BLaER1 (cell line): ENCODE data around the gene PBX1.

ENCODE experiments used
- H3K27ac ChIP-seq: shearing (Covaris generic); formaldehyde crosslinking; 2 replicates; pipeline ENCODE4 v1.8.1; 2022
- H3K27me3 ChIP-seq: shearing (Covaris generic); formaldehyde crosslinking; 2 replicates; pipeline ENCODE4 v1.8.1; 2022
- H3K36me3 ChIP-seq: shearing (Covaris generic); formaldehyde crosslinking; 2 replicates; pipeline ENCODE4 v1.8.1; 2022
- H3K4me1 ChIP-seq: shearing (Covaris generic); formaldehyde crosslinking; 2 replicates; pipeline ENCODE4 v1.8.1; 2022
- H3K4me2 ChIP-seq: shearing (Covaris generic); formaldehyde crosslinking; 2 replicates; pipeline ENCODE4 v1.8.1; 2022
- H3K4me3 ChIP-seq: shearing (Covaris generic); formaldehyde crosslinking; 2 replicates; pipeline ENCODE4 v1.8.1; 2022
- H3K9ac ChIP-seq: shearing (Covaris generic); formaldehyde crosslinking; 2 replicates; pipeline ENCODE4 v1.8.1; 2022
- H3K9me3 ChIP-seq: shearing (Covaris generic); formaldehyde crosslinking; 2 replicates; pipeline ENCODE4 v1.8.1; 2022
- H4K20me1 ChIP-seq: shearing (Covaris generic); formaldehyde crosslinking; 2 replicates; pipeline ENCODE4 v1.8.1; 2022
- Cebpa-rat ChIP-seq: shearing (Covaris generic); IDR thresholded peaks from 2 replicates; pipeline ENCODE4 v1.8.1; 2022

Gene PBX1

DNA sequence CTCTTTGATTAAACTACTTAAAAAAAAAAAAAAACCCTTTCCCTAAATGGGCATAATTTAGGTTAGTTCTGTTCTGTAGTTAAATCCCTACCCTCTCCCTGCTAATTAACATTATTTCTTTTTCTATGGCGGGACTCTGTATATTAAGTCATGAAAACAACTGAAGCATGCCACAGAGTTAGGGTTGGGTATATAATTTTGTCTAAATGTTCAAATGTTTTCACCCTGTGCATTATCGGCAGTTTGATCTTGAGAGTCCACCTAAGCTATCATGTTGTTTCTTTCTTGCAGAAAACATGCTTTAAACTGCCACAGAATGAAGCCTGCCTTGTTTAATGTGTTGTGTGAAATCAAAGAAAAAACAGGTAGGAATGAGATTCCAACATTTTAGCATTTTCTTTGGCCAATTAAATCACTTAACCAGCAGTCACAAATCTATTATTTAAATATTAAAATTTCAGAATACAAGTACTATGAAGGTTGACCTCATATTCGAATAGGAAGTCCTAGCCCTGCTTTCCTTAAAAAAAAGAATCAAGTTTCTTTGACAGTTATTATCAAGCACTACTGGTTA is 4.0 kb downstream of the PBX1 start:
- no peak overlapping the region for H3K9ac ChIP-seq
- no peak for TF ChIP-seq Cebpa-rat

DNA sequence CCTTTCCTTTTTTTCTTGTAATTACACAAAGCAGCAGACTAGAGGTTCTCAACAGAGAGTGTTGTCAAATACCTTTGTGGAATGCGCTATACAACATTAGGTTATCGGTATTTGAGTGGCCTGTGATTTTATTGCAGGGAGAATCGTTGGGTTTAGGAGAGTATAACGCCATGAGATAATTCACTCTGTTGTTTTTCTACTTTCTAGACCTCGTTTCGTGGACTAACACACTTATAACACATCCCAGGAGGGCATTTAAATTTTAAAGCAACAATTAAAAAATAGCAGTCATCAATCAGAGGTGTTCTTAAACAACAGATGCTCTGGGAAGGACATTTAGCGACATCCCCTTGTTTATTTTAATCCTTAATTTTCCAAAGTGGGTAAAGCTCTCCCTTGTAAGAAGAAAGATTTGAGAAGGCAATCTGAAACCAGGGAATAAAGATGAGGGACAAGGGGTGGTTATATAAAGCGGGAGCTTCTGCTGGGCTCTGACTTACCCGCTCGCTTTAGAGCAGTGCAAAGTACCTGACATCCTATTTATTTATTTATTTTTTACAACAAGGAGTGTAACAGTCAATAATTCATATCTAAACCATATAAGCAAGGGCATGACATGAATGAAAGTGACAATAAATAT is 4.9 kb downstream of the PBX1 start:
- TF ChIP-seq Cebpa-rat: no peak
- Histone ChIP-seq H3K27ac (no peak overlapping the region), H4K20me1 (peaks cover 28% of the 10 kb centered on the region), H3K9me3 (no peaks in the 10 kb centered on the region), H3K36me3 (no peaks in the 10 kb centered on the region), H3K9ac (no peak overlapping the region), H3K4me1 (no peaks in the 10 kb centered on the region), H3K27me3 (peaks cover 53% of the 10 kb centered on the region), H3K4me3 (no peak overlapping the region), H3K4me2 (no peak overlapping the region)

More for the DNA sequence above, 4.0 kb downstream of the PBX1 start:
- Histone ChIP-seq H3K4me3 (no peak overlapping the region), H3K36me3 (no peaks in the 10 kb centered on the region), H3K4me2 (no peak overlapping the region), H3K27me3 (peaks cover 53% of the 10 kb centered on the region), H3K4me1 (peaks cover 5% of the 10 kb centered on the region), H4K20me1 (peaks cover 28% of the 10 kb centered on the region), H3K27ac (no peak overlapping the region), H3K9me3 (no peaks in the 10 kb centered on the region)

GRCh38 chr1:164564378-164564777 is 5.4 kb downstream of the PBX1 start:
- H3K36me3 ChIP-seq: no peaks in the 10 kb centered on the region
- no peaks in the 10 kb centered on the region for H3K9me3 ChIP-seq
- no peak overlapping the region for H3K4me3 ChIP-seq
- H3K9ac ChIP-seq: no peak overlapping the region
- no peaks in the 10 kb centered on the region for H3K4me1 ChIP-seq
- no peak overlapping the region for H3K4me2 ChIP-seq
- peaks cover 28% of the 10 kb centered on the region for H4K20me1 ChIP-seq
- H3K27ac ChIP-seq: no peak overlapping the region
- TF ChIP-seq Cebpa-rat: no peak
- H3K27me3 ChIP-seq: peaks cover 51% of the 10 kb centered on the region

- no peak overlapping the region for H3K4me2 ChIP-seq
- H4K20me1 ChIP-seq: peaks cover 20% of the 10 kb centered on the region
- TF ChIP-seq Cebpa-rat: no peak
- no peaks in the 10 kb centered on the region for H3K4me1 ChIP-seq
- H3K4me3 ChIP-seq: no peak overlapping the region
- no peaks in the 10 kb centered on the region for H3K36me3 ChIP-seq
- no peak overlapping the region for H3K9ac ChIP-seq
- H3K9me3 ChIP-seq: no peaks in the 10 kb centered on the region
- no peak overlapping the region for H3K27ac ChIP-seq
- H3K27me3 ChIP-seq: peaks cover 41% of the 10 kb centered on the region
Observed at GRCh38 chr1:164565357-164565756, 6.4 kb downstream of the PBX1 start.

DNA sequence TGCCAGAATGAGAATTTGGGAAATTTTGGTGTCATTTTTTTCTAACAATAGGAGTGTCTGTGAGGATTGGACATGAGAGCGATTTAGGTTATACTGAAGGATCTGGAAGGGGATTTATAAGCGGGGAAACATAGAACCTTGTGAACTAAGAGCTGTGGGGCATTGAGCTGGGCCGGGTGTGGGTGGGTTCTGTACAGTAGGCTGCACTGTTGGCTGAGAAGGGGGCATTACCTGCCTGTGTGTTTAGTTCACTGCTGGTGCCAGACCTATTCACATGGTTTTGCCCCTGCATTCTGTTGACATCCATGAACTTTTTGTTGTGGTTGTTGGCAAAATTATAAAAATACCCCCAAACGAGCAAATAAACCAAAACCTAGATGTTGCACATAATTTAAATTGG is 8.8 kb downstream of the PBX1 start:
- Histone ChIP-seq H3K27ac (no peak overlapping the region), H3K4me2 (no peak overlapping the region), H4K20me1 (peaks cover 3% of the 10 kb centered on the region; the same call in 1 of the 2 replicates), H3K4me1 (no peaks in the 10 kb centered on the region), H3K4me3 (no peak overlapping the region), H3K9ac (no peak overlapping the region), H3K27me3 (peaks cover 17% of the 10 kb centered on the region), H3K9me3 (no peaks in the 10 kb centered on the region), H3K36me3 (no peaks in the 10 kb centered on the region)
- TF ChIP-seq Cebpa-rat: no peak

DNA sequence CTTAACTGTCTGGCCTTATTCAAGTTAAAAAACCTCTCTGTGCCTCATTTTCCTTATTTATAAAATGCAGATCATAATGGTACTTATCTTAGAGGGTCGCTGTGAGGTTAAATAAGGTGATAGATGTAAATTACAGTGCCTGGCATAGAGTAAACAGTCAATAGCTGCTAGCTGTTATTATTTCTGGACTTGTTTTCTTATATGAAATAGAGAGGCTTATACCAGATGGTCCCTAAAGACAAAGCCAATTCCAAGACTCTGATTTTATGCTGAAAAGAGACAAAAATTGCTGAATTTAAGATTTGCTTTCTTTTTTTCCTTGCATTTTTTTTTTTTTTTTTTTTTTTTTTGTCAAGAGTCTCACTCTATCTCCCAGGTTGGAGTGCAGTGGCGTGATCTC is 10.3 kb downstream of the PBX1 start:
- no peak for TF ChIP-seq Cebpa-rat
- no peaks in the 10 kb centered on the region for H3K4me1 ChIP-seq
- peaks cover 2% of the 10 kb centered on the region; the same call in 1 of the 2 replicates for H3K27me3 ChIP-seq
- no peak overlapping the region for H3K27ac ChIP-seq
- H3K4me3 ChIP-seq: no peak overlapping the region
- H3K4me2 ChIP-seq: no peak overlapping the region
- no peaks in the 10 kb centered on the region for H3K9me3 ChIP-seq
- no peak overlapping the region for H3K9ac ChIP-seq
- H4K20me1 ChIP-seq: no peaks in the 10 kb centered on the region
- H3K36me3 ChIP-seq: no peaks in the 10 kb centered on the region

GRCh38 chr1:164569866-164570265 is 10.9 kb downstream of the PBX1 start:
- TF ChIP-seq Cebpa-rat: no peak
- no peaks in the 10 kb centered on the region for H3K36me3 ChIP-seq
- no peaks in the 10 kb centered on the region for H3K9me3 ChIP-seq
- H3K27ac ChIP-seq: no peak overlapping the region
- H3K4me1 ChIP-seq: no peaks in the 10 kb centered on the region
- H3K4me3 ChIP-seq: no peak overlapping the region
- no peak overlapping the region for H3K4me2 ChIP-seq
- no peaks in the 10 kb centered on the region for H4K20me1 ChIP-seq
- H3K27me3 ChIP-seq: no peaks in the 10 kb centered on the region
- H3K9ac ChIP-seq: no peak overlapping the region

DNA sequence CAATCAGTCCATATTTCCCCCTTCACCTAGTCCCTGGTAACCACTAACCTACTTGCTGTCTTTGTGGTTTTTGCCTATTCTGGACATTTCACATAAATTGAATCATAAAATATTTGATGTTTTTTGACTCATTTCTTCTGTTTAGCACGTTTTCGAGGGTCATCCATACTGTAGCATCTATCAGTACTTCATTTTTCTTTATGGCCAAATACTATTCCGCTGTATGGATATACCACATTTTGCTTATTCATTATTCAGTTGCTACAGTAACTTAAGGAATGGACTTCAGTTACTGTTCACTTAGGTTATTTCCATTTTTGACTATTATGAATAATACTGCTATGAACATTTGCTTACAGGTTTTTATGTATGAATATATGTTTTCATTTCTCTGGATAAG is 12.3 kb downstream of the PBX1 start:
- Histone ChIP-seq H3K27ac (no peak overlapping the region), H3K36me3 (no peaks in the 10 kb centered on the region), H3K4me1 (no peaks in the 10 kb centered on the region), H3K27me3 (no peaks in the 10 kb centered on the region), H3K4me3 (no peak overlapping the region), H4K20me1 (no peaks in the 10 kb centered on the region), H3K9ac (no peak overlapping the region), H3K4me2 (no peak overlapping the region), H3K9me3 (no peaks in the 10 kb centered on the region)
- TF ChIP-seq Cebpa-rat: no peak

- H3K36me3 ChIP-seq: no peaks in the 10 kb centered on the region
- H3K4me3 ChIP-seq: no peak overlapping the region
- H3K4me1 ChIP-seq: no peaks in the 10 kb centered on the region
- no peak overlapping the region for H3K4me2 ChIP-seq
- TF ChIP-seq Cebpa-rat: no peak
- no peak overlapping the region for H3K9ac ChIP-seq
- no peaks in the 10 kb centered on the region for H3K9me3 ChIP-seq
- no peaks in the 10 kb centered on the region for H3K27me3 ChIP-seq
- no peaks in the 10 kb centered on the region for H4K20me1 ChIP-seq
- no peak overlapping the region for H3K27ac ChIP-seq
Observed at GRCh38 chr1:164575356-164575886, 16.4 kb downstream of the PBX1 start.
